CD4-positive, alpha-beta T cell treated with Interleukin-21 for 1 hour (primary cell): ENCODE data around the gene ZNF407.
A peak's percentile ranks its signal among the peaks of the same experiment; 100 is the strongest.

Experiments used
- DNase-seq: peaks from one replicate; pipeline ENCODE4 v3.0.0-alpha.2; 2020

ZNF407 gene

DNA sequence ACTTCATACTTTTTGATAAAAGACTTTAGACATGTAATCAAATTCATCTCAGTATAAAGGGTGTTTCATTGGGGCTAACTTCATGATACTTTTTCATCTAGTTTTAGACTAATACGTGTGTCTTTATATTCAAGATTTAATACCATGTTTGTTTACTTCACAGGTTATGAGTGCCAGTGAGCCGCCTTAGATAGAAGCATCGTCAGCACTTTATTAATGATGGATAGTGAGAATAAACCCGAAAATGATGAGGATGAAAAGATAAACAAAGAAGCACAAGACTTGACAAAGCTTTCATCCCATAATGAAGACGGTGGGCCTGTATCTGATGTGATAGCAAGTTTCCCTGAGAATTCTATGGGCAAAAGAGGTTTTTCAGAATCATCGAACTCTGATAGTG lies 33.1 kb downstream of the ZNF407 start:
- DNase-seq, result no peak

DNA sequence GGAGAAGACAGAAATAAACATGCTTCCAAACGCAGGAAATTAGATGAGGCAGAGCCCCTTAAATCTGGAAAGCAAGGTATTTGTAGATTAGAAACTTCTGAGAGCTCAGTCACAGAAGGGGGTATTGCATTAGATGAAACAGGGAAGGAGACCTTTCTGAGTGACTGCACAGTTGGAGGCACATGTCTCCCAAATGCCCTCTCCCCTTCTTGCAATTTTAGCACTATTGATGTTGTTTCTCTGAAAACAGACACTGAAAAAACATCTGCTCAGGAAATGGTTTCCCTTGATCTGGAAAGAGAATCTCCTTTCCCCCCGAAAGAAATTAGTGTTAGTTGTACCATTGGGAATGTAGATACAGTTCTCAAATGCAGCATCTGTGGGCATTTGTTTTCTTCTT lies 33.5 kb downstream of the ZNF407 start:
- no peak for DNase-seq

- peak; percentile 23 for DNase-seq
These were observed 34.1 kb downstream of the ZNF407 start for GRCh38 chr18:74631623-74632350.

- no peak for DNase-seq
These were observed 34.6 kb downstream of the ZNF407 start for GRCh38 chr18:74632351-74632679.

- no peak for DNase-seq
These were observed 35.2 kb downstream of the ZNF407 start for GRCh38 chr18:74632856-74633255.

GRCh38 chr18:74633652-74634352 lies 36.1 kb downstream of the ZNF407 start:
- no peak for DNase-seq

DNA sequence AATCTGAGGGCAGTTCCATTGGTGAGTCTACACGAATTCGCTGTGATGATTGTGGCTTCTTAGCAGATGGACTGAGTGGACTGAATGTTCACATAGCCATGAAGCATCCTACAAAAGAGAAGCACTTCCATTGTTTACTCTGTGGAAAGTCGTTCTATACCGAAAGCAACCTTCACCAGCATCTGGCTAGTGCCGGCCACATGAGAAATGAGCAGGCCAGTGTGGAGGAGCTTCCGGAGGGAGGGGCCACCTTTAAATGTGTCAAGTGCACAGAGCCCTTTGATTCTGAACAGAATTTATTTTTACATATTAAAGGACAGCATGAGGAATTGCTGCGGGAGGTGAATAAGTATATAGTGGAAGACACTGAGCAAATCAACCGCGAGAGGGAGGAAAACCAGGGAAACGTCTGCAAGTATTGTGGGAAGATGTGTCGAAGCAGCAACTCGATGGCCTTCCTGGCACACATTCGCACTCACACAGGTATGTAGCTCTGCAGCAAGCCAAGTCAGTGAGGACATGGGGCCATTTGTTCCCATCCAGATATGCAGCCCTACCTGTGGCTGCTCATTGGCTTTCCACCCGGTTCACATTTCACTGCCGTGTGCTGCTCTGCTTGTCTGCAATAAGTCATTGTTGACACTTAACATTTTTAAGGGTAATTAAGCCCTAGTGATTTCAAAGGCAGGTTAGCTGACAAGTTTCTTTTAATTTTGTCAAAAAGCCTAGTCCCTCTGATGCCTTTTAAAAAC lies 37.7 kb downstream of the ZNF407 start:
- no peak for DNase-seq

GRCh38 chr18:74637070-74637469 lies 39.4 kb downstream of the ZNF407 start:
- no peak for DNase-seq

DNA sequence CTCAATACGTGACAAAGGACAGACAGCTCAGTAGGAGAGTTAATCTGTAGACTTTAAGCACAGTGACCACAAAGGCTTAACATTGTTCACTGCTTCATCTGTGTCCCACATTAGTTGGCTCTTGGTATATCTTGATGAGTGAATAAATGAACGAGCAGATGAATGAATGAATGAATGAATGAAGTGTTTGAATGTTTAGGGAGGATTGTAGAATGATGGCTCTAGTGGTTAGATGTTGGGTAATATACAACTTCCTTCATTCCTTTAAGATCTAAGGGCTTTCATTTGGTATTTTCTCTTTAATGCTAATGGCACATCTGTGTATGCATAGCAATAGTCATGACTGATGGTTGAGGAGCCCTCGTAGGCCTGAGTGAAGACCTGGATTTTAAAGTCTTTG lies 40.5 kb downstream of the ZNF407 start:
- DNase-seq, result no peak

DNA sequence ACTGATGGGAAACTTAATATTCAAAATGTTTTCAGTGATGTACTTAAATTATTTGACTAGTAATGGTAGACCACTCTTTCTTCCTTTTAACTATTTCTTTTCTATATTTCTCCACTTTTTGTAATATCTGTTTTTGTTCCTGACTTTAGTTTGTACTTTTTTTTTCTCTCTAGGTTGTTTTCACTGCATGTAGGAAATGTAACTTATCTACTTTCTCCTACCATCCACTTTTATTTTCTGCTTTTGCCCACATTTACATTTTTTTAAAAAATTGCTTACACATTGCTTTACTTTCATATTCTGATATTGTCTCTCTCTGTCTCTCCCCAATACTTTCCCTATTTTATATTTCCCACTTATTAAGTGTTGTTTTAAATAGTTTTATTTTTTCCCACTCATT lies 47.0 kb downstream of the ZNF407 start:
- no peak for DNase-seq

DNA sequence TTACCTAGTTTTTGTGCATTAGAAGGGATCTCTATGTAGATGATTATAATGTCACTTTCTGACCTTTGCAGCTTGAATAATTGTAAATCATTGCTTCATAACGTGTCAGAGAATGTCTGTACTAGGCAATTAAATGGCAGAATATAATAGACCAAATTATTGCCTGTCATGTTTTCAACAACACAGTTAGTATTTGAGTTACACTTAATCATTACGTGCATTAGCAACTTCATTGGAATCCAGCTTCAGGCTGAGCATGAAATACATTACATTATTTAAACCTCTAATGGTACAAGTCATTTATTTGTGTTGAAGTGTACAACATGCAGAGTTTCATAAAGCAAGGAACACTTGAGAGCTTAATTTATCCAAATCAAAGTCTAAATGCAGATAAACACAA lies 48.0 kb downstream of the ZNF407 start:
- no peak for DNase-seq

DNA sequence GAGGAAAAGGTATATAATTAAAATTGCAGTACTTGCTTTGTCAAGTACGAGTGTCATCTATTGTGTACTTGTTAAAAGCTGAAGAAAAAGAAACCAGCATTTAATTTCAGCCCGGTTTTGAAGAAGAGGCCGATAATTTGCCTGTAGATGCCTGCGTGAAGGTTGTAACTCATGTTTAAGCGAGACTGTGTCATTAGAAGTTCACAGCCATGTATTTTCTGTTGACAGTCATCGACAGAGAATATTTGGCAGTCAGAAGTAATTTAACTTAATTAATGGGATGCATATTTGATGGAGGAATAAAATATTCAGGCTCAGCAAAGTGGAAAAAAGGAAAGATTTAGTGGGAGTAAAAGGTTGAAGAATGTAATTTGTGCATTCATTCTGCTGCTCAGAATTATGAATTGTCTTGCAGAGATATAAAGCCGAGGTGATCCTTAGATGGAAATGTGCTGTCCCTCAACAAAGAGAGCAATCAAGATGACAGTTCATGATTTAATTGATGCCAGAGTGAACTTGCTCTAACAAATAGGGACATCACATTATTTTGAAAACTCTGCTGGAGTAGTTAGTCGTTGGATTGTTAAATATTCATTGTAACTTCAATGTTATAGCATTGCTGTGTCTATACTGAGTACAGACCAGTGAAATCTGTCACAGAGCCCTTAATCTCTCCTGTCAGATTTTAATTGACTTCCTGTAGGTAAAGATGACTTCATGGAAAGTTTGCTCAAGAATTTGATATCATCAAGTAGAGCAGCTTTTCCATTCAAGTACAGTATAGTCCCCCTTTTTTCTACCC lies 53.9 kb downstream of the ZNF407 start:
- no peak for DNase-seq

DNA sequence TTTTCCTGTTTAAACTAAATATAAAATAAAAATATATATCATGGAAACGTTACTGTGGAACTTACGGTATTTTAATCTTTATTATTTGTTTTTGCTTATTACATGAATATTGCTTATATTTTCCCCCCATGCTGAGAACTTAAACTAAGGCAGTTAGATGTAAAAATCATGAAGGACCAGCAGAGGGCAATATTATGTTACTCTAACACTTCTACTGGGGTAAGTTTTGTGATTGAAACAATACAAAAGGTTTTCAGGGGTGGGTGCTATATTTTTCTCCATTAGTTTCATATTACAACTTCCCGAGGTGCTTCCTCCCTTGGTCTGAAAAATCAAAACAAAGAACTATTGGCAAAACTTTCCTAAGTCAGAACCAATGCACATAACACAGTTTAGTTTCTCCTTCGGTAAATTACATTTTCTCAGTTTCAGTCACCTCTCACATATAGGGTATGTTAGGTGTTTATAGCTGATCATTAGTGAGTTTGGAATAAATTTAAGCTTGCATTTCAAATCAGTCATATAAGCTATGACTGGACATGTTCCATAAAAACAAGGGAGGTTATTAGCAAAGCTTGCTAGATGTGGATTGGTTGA lies 54.8 kb downstream of the ZNF407 start:
- DNase-seq, result peak; percentile 49

DNA sequence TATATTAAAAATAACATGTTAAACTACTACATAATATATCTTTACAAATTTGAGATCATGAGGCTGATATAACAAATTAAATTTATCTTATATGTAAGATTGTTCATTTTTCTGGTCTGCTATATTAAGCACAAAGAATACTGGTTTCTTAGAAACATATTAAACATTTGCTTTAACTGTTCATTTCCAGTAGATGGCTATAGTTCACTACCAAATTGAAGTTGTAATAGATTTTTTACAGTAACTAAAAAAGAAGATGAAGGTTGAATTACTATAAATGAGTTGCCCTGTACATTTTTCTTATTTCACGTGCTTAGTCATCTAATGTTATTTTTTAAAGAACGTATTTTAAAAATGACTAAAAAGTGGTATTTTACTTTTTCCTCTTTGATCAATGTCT lies 57.0 kb downstream of the ZNF407 start:
- DNase-seq, result no peak

- DNase-seq, result no peak
These were observed 63.3 kb downstream of the ZNF407 start for GRCh38 chr18:74661008-74661407.

- DNase-seq, result no peak
These were observed 64.0 kb downstream of the ZNF407 start for GRCh38 chr18:74661691-74662090.

- no peak for DNase-seq
These were observed 65.0 kb downstream of the ZNF407 start for GRCh38 chr18:74662622-74663021.

GRCh38 chr18:74665346-74665745 lies 67.7 kb downstream of the ZNF407 start:
- DNase-seq, result no peak

- DNase-seq, result no peak
These were observed 68.2 kb downstream of the ZNF407 start for GRCh38 chr18:74665905-74666304.

DNA sequence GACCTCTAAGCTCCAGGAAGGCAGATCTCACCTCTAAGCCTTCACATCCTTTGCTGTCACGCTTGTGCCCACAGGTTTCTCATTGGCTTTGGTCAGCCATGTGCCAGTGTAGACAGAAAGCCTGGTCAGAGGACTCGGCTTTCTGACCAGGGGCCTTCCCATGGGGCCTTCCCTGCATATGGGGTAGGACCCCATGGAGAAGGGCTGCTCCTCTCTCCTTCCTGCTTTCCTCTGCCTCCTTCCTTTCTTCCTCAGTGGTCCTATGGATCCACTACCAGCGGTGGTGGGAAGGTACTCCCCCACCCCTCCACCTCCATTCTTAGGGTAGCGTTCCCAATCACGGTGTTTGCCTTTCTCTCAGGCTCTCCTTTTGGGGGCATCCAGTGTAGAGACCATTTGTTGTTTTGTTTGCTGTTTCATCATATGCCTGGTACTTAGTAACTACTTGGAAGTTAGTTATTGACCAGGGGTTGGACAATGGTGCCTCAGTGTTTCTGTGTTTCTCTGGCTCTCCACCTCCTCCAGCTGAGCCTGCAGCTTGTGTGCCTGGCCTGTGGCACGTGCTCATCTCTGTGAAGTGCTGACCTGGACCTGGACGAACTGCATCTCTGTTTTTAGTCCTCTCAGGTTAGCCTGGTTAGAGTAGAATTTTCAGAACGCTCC lies 71.6 kb downstream of the ZNF407 start:
- DNase-seq, result no peak

GRCh38 chr18:74672371-74672770 lies 74.7 kb downstream of the ZNF407 start:
- DNase-seq, result no peak

DNA sequence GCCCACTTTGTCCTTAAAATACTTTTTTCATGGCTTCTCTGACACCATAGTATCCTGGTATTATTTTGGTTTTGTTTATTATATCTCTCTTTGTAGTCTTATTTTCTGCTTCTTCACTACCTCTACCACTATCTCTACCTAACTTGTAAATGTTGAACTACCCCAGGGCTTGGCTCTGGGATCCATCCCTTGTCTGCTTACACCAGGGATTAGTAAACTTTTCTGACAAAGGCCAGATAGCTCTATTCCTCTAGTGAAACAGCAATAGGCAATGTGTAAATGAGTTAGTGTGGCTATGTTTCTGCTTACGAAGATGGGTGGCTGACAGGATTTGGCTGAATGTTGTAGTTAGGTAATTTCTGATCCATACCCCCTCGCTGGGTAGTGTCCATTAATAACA lies 76.8 kb downstream of the ZNF407 start:
- DNase-seq, result no peak
